ENCODE results near the gene TMEM131L. TPM values are rescaled to one million over a fixed set of nuclear protein-coding genes. Genes with fewer than 3 reads are reported as not detected.
"Not testable (repeated sequence)": the region's sequence is repeated elsewhere in the genome, so short reads cannot be mapped to it uniquely, and the experiment has no call there.

TMEM131L gene
- total RNA-seq, 2 donors from 2014 or later = 19.1 to 30.9 TPM

GRCh38 chr4:153537493-153537960 is 71.4 kb downstream of the TMEM131L start:
- no peak overlapping the region for H3K4me3 Mint-ChIP-seq
- no peaks in the 10 kb centered on the region for H3K27me3 Mint-ChIP-seq
- no peaks in the 10 kb centered on the region for H3K9me3 Mint-ChIP-seq
- H3K36me3 Mint-ChIP-seq (ENCODE audit: low read depth) = peaks cover 5% of the 10 kb centered on the region
- H3K27ac Mint-ChIP-seq = no peak overlapping the region
- H3K4me1 Mint-ChIP-seq = peaks cover 58% of the 10 kb centered on the region
- no peak for ATAC-seq (replicated peaks)

- no peak for ATAC-seq (replicated peaks)
- Mint-ChIP-seq H3K27ac (peak overlapping the region; percentile 18), H3K9me3 (no peaks in the 10 kb centered on the region), H3K4me3 (no peak overlapping the region), H3K36me3 (ENCODE audit: low read depth) (peaks cover 5% of the 10 kb centered on the region), H3K27me3 (no peaks in the 10 kb centered on the region), H3K4me1 (peaks cover 56% of the 10 kb centered on the region)
Observed at GRCh38 chr4:153538487-153539357, 72.6 kb downstream of the TMEM131L start.

- Mint-ChIP-seq H3K4me1 (peaks cover 52% of the 10 kb centered on the region), H3K27ac (peak overlapping the region; percentile 18), H3K4me3 (no peak overlapping the region), H3K9me3 (no peaks in the 10 kb centered on the region), H3K27me3 (no peaks in the 10 kb centered on the region), H3K36me3 (ENCODE audit: low read depth) (peaks cover 6% of the 10 kb centered on the region)
- ATAC-seq (replicated peaks) = no peak
Observed at GRCh38 chr4:153539422-153539821, 73.3 kb downstream of the TMEM131L start.

GRCh38 chr4:153541456-153542096 is 75.4 kb downstream of the TMEM131L start:
- H3K27ac Mint-ChIP-seq = peak overlapping the region; percentile 23

GRCh38 chr4:153542131-153542530 is 76.0 kb downstream of the TMEM131L start:
- H3K27me3 Mint-ChIP-seq = no peaks in the 10 kb centered on the region
- H3K4me3 Mint-ChIP-seq = peak overlapping the region; percentile 44
- peak overlapping the region; percentile 23 for H3K27ac Mint-ChIP-seq
- ATAC-seq (replicated peaks) = peak; percentile 31
- H3K4me1 Mint-ChIP-seq = peaks cover 40% of the 10 kb centered on the region
- H3K9me3 Mint-ChIP-seq = no peaks in the 10 kb centered on the region
- H3K36me3 Mint-ChIP-seq (ENCODE audit: low read depth) = peaks cover 5% of the 10 kb centered on the region

More at GRCh38 chr4:153541456-153542096, 75.4 kb downstream of the TMEM131L start:
- Mint-ChIP-seq H3K36me3 (ENCODE audit: low read depth) (peaks cover 5% of the 10 kb centered on the region), H3K27me3 (no peaks in the 10 kb centered on the region), H3K9me3 (no peaks in the 10 kb centered on the region), H3K4me1 (peaks cover 42% of the 10 kb centered on the region), H3K4me3 (peak overlapping the region; percentile 44)
- ATAC-seq (replicated peaks) = peak; percentile 97

GRCh38 chr4:153542834-153543233 is 76.7 kb downstream of the TMEM131L start:
- Mint-ChIP-seq H3K4me3 (no peak overlapping the region), H3K4me1 (peaks cover 41% of the 10 kb centered on the region)
- ATAC-seq (replicated peaks) = no peak

GRCh38 chr4:153543351-153543750 is 77.2 kb downstream of the TMEM131L start:
- Mint-ChIP-seq H3K36me3 (ENCODE audit: low read depth) (peaks cover 5% of the 10 kb centered on the region), H3K4me3 (no peak overlapping the region), H3K4me1 (peaks cover 39% of the 10 kb centered on the region), H3K27me3 (no peaks in the 10 kb centered on the region), H3K9me3 (no peaks in the 10 kb centered on the region), H3K27ac (no peak overlapping the region)
- ATAC-seq (replicated peaks) = no peak

More at GRCh38 chr4:153542834-153543233, 76.7 kb downstream of the TMEM131L start:
- H3K9me3 Mint-ChIP-seq = no peaks in the 10 kb centered on the region
- peaks cover 5% of the 10 kb centered on the region for H3K36me3 Mint-ChIP-seq (ENCODE audit: low read depth)
- no peaks in the 10 kb centered on the region for H3K27me3 Mint-ChIP-seq
- H3K27ac Mint-ChIP-seq = no peak overlapping the region

GRCh38 chr4:153545822-153546221 is 79.7 kb downstream of the TMEM131L start:
- H3K4me3 Mint-ChIP-seq = no peak overlapping the region
- H3K36me3 Mint-ChIP-seq (ENCODE audit: low read depth) = peaks cover 10% of the 10 kb centered on the region
- H3K27me3 Mint-ChIP-seq = no peaks in the 10 kb centered on the region
- H3K27ac Mint-ChIP-seq = no peak overlapping the region
- peaks cover 37% of the 10 kb centered on the region for H3K4me1 Mint-ChIP-seq
- ATAC-seq (replicated peaks) = no peak
- no peaks in the 10 kb centered on the region for H3K9me3 Mint-ChIP-seq

- Mint-ChIP-seq H3K27ac (no peak overlapping the region), H3K27me3 (no peaks in the 10 kb centered on the region), H3K4me3 (no peak overlapping the region), H3K36me3 (ENCODE audit: low read depth) (peaks cover 14% of the 10 kb centered on the region), H3K9me3 (no peaks in the 10 kb centered on the region), H3K4me1 (peaks cover 33% of the 10 kb centered on the region)
- no peak for ATAC-seq (replicated peaks)
Observed at GRCh38 chr4:153546280-153546679, 80.1 kb downstream of the TMEM131L start.

- H3K36me3 Mint-ChIP-seq (ENCODE audit: low read depth) = peaks cover 21% of the 10 kb centered on the region
- H3K9me3 Mint-ChIP-seq = no peaks in the 10 kb centered on the region
- H3K27ac Mint-ChIP-seq = no peak overlapping the region
- H3K4me3 Mint-ChIP-seq = no peak overlapping the region
- no peak for ATAC-seq (replicated peaks)
- H3K4me1 Mint-ChIP-seq = peaks cover 20% of the 10 kb centered on the region
- no peaks in the 10 kb centered on the region for H3K27me3 Mint-ChIP-seq
Observed at GRCh38 chr4:153547520-153547919, 81.4 kb downstream of the TMEM131L start.

- peak overlapping the region; percentile 64 for H3K27ac Mint-ChIP-seq
- H3K9me3 Mint-ChIP-seq = not testable (repeated sequence)
Observed at GRCh38 chr4:153548907-153549306, 82.7 kb downstream of the TMEM131L start.

GRCh38 chr4:153549405-153549804 is 83.2 kb downstream of the TMEM131L start:
- H3K9me3 Mint-ChIP-seq = no peaks in the 10 kb centered on the region
- peaks cover 31% of the 10 kb centered on the region for H3K36me3 Mint-ChIP-seq (ENCODE audit: low read depth)
- H3K4me1 Mint-ChIP-seq = peaks cover 22% of the 10 kb centered on the region
- peak overlapping the region; percentile 15 for H3K4me3 Mint-ChIP-seq
- peak; percentile 96 for ATAC-seq (replicated peaks)
- no peaks in the 10 kb centered on the region for H3K27me3 Mint-ChIP-seq
- H3K27ac Mint-ChIP-seq = peak overlapping the region; percentile 64

More at GRCh38 chr4:153548907-153549306, 82.7 kb downstream of the TMEM131L start:
- Mint-ChIP-seq H3K4me3 (peak overlapping the region; percentile 15), H3K4me1 (peaks cover 23% of the 10 kb centered on the region), H3K36me3 (ENCODE audit: low read depth) (peaks cover 32% of the 10 kb centered on the region)
- not testable (repeated sequence) for H3K27me3 Mint-ChIP-seq; ATAC-seq (replicated peaks)

- ATAC-seq (replicated peaks) = no peak
- H3K9me3 Mint-ChIP-seq = no peaks in the 10 kb centered on the region
- peaks cover 65% of the 10 kb centered on the region for H3K36me3 Mint-ChIP-seq (ENCODE audit: low read depth)
- no peak overlapping the region for H3K4me3 Mint-ChIP-seq
- peaks cover 20% of the 10 kb centered on the region for H3K4me1 Mint-ChIP-seq
- peak overlapping the region; percentile 80 for H3K27ac Mint-ChIP-seq
- no peaks in the 10 kb centered on the region for H3K27me3 Mint-ChIP-seq
Observed at GRCh38 chr4:153553155-153553818, 87.1 kb downstream of the TMEM131L start.

GRCh38 chr4:153553819-153554170 is 87.6 kb downstream of the TMEM131L start:
- H3K27me3 Mint-ChIP-seq = no peaks in the 10 kb centered on the region
- H3K27ac Mint-ChIP-seq = no peak overlapping the region
- H3K4me3 Mint-ChIP-seq = no peak overlapping the region
- ATAC-seq (replicated peaks) = no peak
- peaks cover 70% of the 10 kb centered on the region for H3K36me3 Mint-ChIP-seq (ENCODE audit: low read depth)
- no peaks in the 10 kb centered on the region for H3K9me3 Mint-ChIP-seq
- peaks cover 20% of the 10 kb centered on the region for H3K4me1 Mint-ChIP-seq
